Measurements from ENCODE around the gene OR52L1. TPM values are rescaled to one million over a fixed set of nuclear protein-coding genes. Genes with fewer than 3 reads are reported as not detected.

Gene OR52L1
- total and polyA plus RNA-seq, 2 of the 4 experiments (the other 2 are of a cell fraction): not detected

- Histone ChIP-seq H2BK120ac (ENCODE audit: low read depth, low read length) (no peak overlapping the region), H4K91ac (ENCODE audit: insufficient read depth, low read depth, low read length) (no peak overlapping the region), H3K4me1 (ENCODE audit: control insufficient read depth, insufficient read depth, low read length) (no peaks in the 10 kb centered on the region), H2BK15ac (ENCODE audit: low read depth, low read length) (no peak overlapping the region), H3K9ac (ENCODE audit: low read depth, low read length) (no peak overlapping the region), H3K79me1 (ENCODE audit: low read depth in 1 of 2, low read length in 2 of 2) (no peaks in the 10 kb centered on the region), H4K20me1 (ENCODE audit: insufficient read depth, low read length) (no peaks in the 10 kb centered on the region), H3K4me3 (ENCODE audit: insufficient read depth, low read depth, low read length) (no peak overlapping the region), H3K27ac (ENCODE audit: insufficient read depth, low read length) (no peak overlapping the region), H3K27me3 (ENCODE audit: control insufficient read depth, insufficient read depth, low read length) (no peaks in the 10 kb centered on the region), H3K4ac (ENCODE audit: low read depth, low read length) (no peak overlapping the region), H3K4me2 (ENCODE audit: low read depth, low read length) (no peak overlapping the region), H3K18ac (ENCODE audit: low read depth, low read length) (no peak overlapping the region), H3K56ac (ENCODE audit: extremely low read depth, insufficient read depth, low read length) (no peak overlapping the region), H3K9me3 (ENCODE audit: control insufficient read depth, insufficient read depth, low read length) (peaks cover 3% of the 10 kb centered on the region; the same call in 1 of the 2 replicates), H3K9me1 (ENCODE audit: insufficient read depth, low read length) (no peaks in the 10 kb centered on the region), H2BK20ac (ENCODE audit: low read depth, low read length) (no peak overlapping the region), H3K23ac (ENCODE audit: low read depth, low read length) (no peak overlapping the region), H2AK9ac (replicated peaks; ENCODE audit: low read depth, low read length, poor library complexity) (no peak overlapping the region), H2AFZ (replicated peaks; ENCODE audit: low read length, poor library complexity) (no peak overlapping the region), H3K36me3 (ENCODE audit: control insufficient read depth, insufficient read depth, low read length) (no peaks in the 10 kb centered on the region), H4K8ac (ENCODE audit: low read depth in 2 of 2, low read length in 2 of 2) (no peak overlapping the region), H4K5ac (ENCODE audit: low read depth, low read length) (no peak overlapping the region), H2AK5ac (ENCODE audit: low read depth, low read length) (no peak overlapping the region), H3K14ac (replicated peaks; ENCODE audit: low read depth, low read length) (no peak overlapping the region), H2BK5ac (ENCODE audit: low read depth, low read length, poor library complexity, severe bottlenecking) (no peak overlapping the region)
- intact Hi-C loops (cut with micrococcal nuclease): no loop called here
- ATAC-seq (ENCODE audit: low read depth) (no peak), DNase-seq (no peak)
- no CpG with 5 or more reads among the region's 3 CpGs for WGBS, 2 experiments (ENCODE audit: extremely low coverage in 2 of 2, insufficient read length in 1 of 2)
- TF ChIP-seq MAZ (IDR thresholded peaks at IDR 0.05; ENCODE audit: borderline replicate concordance, low read depth, low read length): no peak
- TF ChIP-seq ELK1 (IDR thresholded peaks at IDR 0.05; ENCODE audit: borderline replicate concordance, low read depth, low read length): no peak
- TF ChIP-seq POLR2A (IDR thresholded peaks at IDR 0.05; ENCODE audit: low read depth, low read length): no peak
- no peak for TF ChIP-seq CHD1 (IDR thresholded peaks at IDR 0.05; ENCODE audit: low read depth, low read length)
- TF ChIP-seq RCOR1 (IDR thresholded peaks at IDR 0.05; ENCODE audit: insufficient replicate concordance, low read length): no peak
- TF ChIP-seq FOS (IDR thresholded peaks at IDR 0.05; ENCODE audit: low read depth, low read length): no peak
- TF ChIP-seq MXI1 (IDR thresholded peaks at IDR 0.05; ENCODE audit: borderline replicate concordance, low read depth, low read length): no peak
- no peak for TF ChIP-seq SMC3 (IDR thresholded peaks at IDR 0.05; ENCODE audit: low read depth, low read length)
- TF ChIP-seq RAD21 (IDR thresholded peaks at IDR 0.05; ENCODE audit: low read length): no peak
- TF ChIP-seq CTCF (conservative IDR thresholded peaks at IDR 0.05; ENCODE audit: low read depth, low read length): no peak
- no peak for TF ChIP-seq NFE2L2 (IDR thresholded peaks at IDR 0.05; ENCODE audit: low read depth, low read length)
- no peak for TF ChIP-seq RFX5 (IDR thresholded peaks at IDR 0.05; ENCODE audit: low read depth, low read length)
- no peak for TF ChIP-seq BHLHE40 (IDR thresholded peaks at IDR 0.05; ENCODE audit: low read depth, low read length)
- TF ChIP-seq MAFK (IDR thresholded peaks at IDR 0.05; ENCODE audit: low read depth, low read length): no peak
- TF ChIP-seq USF2 (IDR thresholded peaks at IDR 0.05; ENCODE audit: low read depth, low read length): no peak
- no peak for TF ChIP-seq CEBPB (IDR thresholded peaks at IDR 0.05; ENCODE audit: low read depth, low read length)
- dilution Hi-C loops (cut with HindIII; ENCODE audit: low sequenced_read_pairs, unreplicated experiment): no loop called here
- in situ Hi-C loops (cut with MboI; ENCODE audit: low sequenced_read_pairs): no loop called here
- ChIA-PET CTCF (no interaction called here), POLR2A (ENCODE audit: unreplicated experiment) (no interaction called here)
- BruUV-seq (replicated peaks): no TSS peak
These were observed 26.3 kb upstream of the OR52L1 start for GRCh38 chr11:6013042-6013441.

Data from IMR-90 (cell line).